Rectal smooth muscle tissue (tissue), 1 donor: ENCODE measurements around the gene IFNGR2.
"Not testable (repeated sequence)": the region's sequence is repeated elsewhere in the genome, so short reads cannot be mapped to it uniquely, and the experiment has no call there.

Experiments
- H3K27ac ChIP-seq: one replicate; pipeline ENCODE4 v1.7.0; 2013; ENCODE audit warnings: low read depth, low read length, inconsistent platforms
- H3K27me3 ChIP-seq: one replicate; pipeline ENCODE4 v1.7.0; 2013; ENCODE audit warnings: low read length; ENCODE audit not compliant: control insufficient read depth, insufficient read depth
- H3K36me3 ChIP-seq: one replicate; pipeline ENCODE4 v1.7.0; 2013; ENCODE audit warnings: low read length; ENCODE audit not compliant: control insufficient read depth, insufficient read depth
- H3K4me1 ChIP-seq: one replicate; pipeline ENCODE4 v1.7.0; 2013; ENCODE audit warnings: low read length; ENCODE audit not compliant: control insufficient read depth, insufficient read depth
- H3K4me3 ChIP-seq: one replicate; pipeline ENCODE4 v1.7.0; 2013; ENCODE audit warnings: low read length
- H3K9ac ChIP-seq: one replicate; pipeline ENCODE4 v1.7.0; 2013; ENCODE audit warnings: low read length

The IFNGR2 gene

GRCh38 chr21:33380483-33380998 lies 22.7 kb upstream of the IFNGR2 start:
- no peak overlapping the region for H3K27ac ChIP-seq
- no peak overlapping the region for H3K4me3 ChIP-seq
- H3K27me3 ChIP-seq = no peaks in the 10 kb centered on the region
- H3K36me3 ChIP-seq = no peaks in the 10 kb centered on the region
- H3K9ac ChIP-seq = no peak overlapping the region
- H3K4me1 ChIP-seq = no peaks in the 10 kb centered on the region

DNA sequence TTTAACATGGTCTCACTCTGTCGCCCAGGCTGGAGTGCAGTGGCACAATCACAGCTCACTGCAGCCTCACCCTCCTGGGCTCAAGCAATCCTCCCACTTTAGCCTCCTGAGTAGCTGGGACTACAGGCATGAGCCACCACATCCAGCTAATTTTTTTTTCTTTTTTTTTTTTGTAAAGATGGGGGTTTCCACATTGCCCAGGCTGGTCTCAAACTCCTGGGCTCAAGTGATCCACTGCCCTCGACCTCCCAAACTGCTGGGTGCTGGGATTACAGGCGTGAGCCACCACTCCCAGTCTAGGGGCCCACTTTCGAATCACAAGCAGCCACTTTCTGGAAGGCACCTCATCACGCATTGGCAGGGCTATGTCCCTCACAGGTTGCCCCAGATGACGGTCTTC lies 21.8 kb upstream of the IFNGR2 start:
- not testable (repeated sequence) for H3K27ac ChIP-seq, H3K9ac ChIP-seq, H3K27me3 ChIP-seq, H3K36me3 ChIP-seq, H3K4me3 ChIP-seq, H3K4me1 ChIP-seq

DNA sequence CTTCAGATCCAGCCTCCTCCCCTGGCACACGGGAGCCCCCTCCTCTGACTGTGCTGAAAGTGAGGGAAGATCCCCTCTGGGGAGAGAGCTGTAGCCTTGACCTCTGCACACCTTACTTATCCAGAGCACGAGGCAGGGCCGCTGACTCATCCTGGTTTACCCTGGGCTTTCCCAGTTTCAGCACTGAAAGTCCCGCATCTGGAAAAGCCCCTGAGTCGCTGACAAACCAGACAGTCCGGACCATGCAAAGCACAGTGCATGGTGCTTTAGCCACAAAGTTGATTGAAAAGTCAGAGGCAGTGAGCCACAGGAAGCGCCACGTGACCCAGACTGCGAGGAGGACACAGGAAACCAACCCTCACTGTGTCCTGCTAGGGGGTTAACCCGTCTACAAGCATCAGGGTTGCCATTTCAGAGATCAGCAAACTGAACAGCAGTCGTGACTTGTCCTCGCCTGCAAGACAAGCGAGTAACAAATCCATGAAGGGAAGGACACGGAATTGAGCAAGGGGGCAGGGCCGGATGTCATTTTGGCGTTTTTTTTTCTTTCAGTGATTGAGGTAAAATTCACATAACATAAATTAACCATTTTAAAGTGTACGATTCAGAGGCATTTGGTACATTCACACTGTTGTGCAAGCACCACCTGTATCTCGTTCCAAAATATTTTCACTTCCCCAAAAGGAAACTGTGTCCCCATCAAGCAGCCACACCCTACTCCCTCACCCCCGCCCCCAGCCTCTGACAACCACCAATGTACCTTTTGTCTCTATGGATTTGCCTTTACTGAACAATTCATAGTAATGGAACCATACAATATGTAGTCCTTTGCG lies 19.9 kb upstream of the IFNGR2 start:
- Histone ChIP-seq H3K27me3 (no peaks in the 10 kb centered on the region), H3K9ac (no peak overlapping the region), H3K4me3 (peak overlapping the region; percentile 39), H3K36me3 (no peaks in the 10 kb centered on the region), H3K27ac (no peak overlapping the region), H3K4me1 (no peaks in the 10 kb centered on the region)

- no peaks in the 10 kb centered on the region for H3K4me1 ChIP-seq
- H3K4me3 ChIP-seq = no peak overlapping the region
- H3K27ac ChIP-seq = no peak overlapping the region
- no peaks in the 10 kb centered on the region for H3K27me3 ChIP-seq
- no peaks in the 10 kb centered on the region for H3K36me3 ChIP-seq
- no peak overlapping the region for H3K9ac ChIP-seq
Observed at GRCh38 chr21:33384841-33385331, 18.3 kb upstream of the IFNGR2 start.

- no peak overlapping the region for H3K4me3 ChIP-seq
- no peaks in the 10 kb centered on the region for H3K4me1 ChIP-seq
- no peaks in the 10 kb centered on the region for H3K27me3 ChIP-seq
- no peaks in the 10 kb centered on the region for H3K36me3 ChIP-seq
- no peak overlapping the region for H3K9ac ChIP-seq
- H3K27ac ChIP-seq = no peak overlapping the region
Observed at GRCh38 chr21:33386222-33386784, 16.9 kb upstream of the IFNGR2 start.

GRCh38 chr21:33387294-33387693 lies 15.9 kb upstream of the IFNGR2 start:
- Histone ChIP-seq H3K4me1 (no peaks in the 10 kb centered on the region), H3K27ac (no peak overlapping the region), H3K4me3 (no peak overlapping the region), H3K36me3 (no peaks in the 10 kb centered on the region), H3K27me3 (no peaks in the 10 kb centered on the region), H3K9ac (no peak overlapping the region)

DNA sequence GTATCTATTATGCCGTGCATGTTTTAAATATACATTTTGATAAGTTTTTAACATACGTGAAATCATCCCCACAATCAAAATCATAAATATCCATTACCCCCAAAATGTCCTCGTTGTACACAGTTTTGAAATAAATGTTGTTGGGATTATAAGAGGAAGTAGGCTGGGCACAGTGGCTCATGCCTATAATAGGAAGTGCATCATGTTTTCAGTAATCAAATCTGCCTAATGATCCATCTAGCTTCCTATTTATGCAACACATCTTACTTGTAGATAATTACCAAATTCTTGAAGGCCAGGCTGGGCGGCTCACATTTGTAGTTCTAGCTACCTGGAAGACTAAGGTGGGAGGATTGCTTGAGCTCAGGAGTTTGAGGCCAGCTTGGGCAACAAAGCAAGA lies 15.0 kb upstream of the IFNGR2 start:
- Histone ChIP-seq H3K4me1 (no peaks in the 10 kb centered on the region), H3K27me3 (no peaks in the 10 kb centered on the region), H3K9ac (no peak overlapping the region), H3K4me3 (no peak overlapping the region), H3K27ac (no peak overlapping the region), H3K36me3 (no peaks in the 10 kb centered on the region)

- no peak overlapping the region for H3K27ac ChIP-seq
Observed at GRCh38 chr21:33390479-33390878, 12.7 kb upstream of the IFNGR2 start.

GRCh38 chr21:33391656-33392055 lies 11.6 kb upstream of the IFNGR2 start:
- Histone ChIP-seq H3K27me3 (no peaks in the 10 kb centered on the region), H3K4me3 (no peak overlapping the region), H3K27ac (no peak overlapping the region), H3K4me1 (no peaks in the 10 kb centered on the region), H3K36me3 (no peaks in the 10 kb centered on the region), H3K9ac (no peak overlapping the region)

More at GRCh38 chr21:33390479-33390878, 12.7 kb upstream of the IFNGR2 start:
- no peaks in the 10 kb centered on the region for H3K36me3 ChIP-seq
- no peak overlapping the region for H3K9ac ChIP-seq
- no peaks in the 10 kb centered on the region for H3K27me3 ChIP-seq
- no peak overlapping the region for H3K4me3 ChIP-seq
- H3K4me1 ChIP-seq = no peaks in the 10 kb centered on the region

GRCh38 chr21:33392284-33392985 lies 10.8 kb upstream of the IFNGR2 start:
- H3K4me1 ChIP-seq = no peaks in the 10 kb centered on the region
- H3K9ac ChIP-seq = no peak overlapping the region
- no peaks in the 10 kb centered on the region for H3K27me3 ChIP-seq
- H3K27ac ChIP-seq = no peak overlapping the region
- no peaks in the 10 kb centered on the region for H3K36me3 ChIP-seq
- no peak overlapping the region for H3K4me3 ChIP-seq

DNA sequence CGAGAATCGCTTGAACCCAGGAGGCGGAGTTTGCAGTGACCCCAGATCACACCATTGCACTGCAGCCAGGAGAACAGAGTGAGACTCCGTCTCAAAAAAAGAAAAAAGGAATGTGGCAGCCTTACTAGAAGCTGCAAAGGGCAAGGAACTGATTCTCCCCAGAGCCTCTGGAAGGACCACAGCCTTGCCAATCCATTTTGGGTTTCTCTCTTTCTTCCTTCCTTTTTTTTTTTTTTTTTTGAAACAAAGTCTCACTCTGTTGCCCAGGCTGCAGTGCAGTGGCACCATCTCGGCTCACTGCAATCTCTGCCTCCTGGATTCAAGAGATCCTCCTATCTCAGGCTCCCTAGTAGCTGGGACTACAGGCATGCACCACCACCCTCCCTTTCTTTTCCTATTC lies 9.9 kb upstream of the IFNGR2 start:
- H3K9ac ChIP-seq = no peak overlapping the region
- H3K27me3 ChIP-seq = no peaks in the 10 kb centered on the region
- H3K27ac ChIP-seq = no peak overlapping the region
- no peak overlapping the region for H3K4me3 ChIP-seq
- no peaks in the 10 kb centered on the region for H3K36me3 ChIP-seq
- no peaks in the 10 kb centered on the region for H3K4me1 ChIP-seq

DNA sequence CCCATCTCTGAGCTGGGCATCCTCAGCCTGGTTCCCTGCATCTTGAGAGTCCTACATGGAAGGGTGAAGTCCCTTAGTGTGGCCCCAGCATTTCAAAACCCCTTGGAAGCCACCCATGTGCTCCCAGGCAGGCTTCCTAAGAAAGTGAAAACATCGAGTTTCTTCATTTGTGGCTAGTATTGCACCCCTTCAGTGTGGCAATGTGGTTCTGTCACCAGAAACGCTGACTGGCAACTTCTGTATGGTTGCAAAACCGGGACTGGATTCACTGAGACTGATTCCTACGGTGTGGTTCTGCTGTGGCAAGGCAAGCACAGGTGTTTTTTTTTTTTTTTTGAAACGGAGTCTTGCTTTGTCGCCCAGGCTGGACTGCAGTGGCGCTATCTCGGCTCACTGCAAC lies 9.0 kb upstream of the IFNGR2 start:
- H3K27me3 ChIP-seq = no peaks in the 10 kb centered on the region
- no peak overlapping the region for H3K9ac ChIP-seq
- no peaks in the 10 kb centered on the region for H3K36me3 ChIP-seq
- H3K27ac ChIP-seq = no peak overlapping the region
- no peaks in the 10 kb centered on the region for H3K4me1 ChIP-seq
- H3K4me3 ChIP-seq = no peak overlapping the region
